Testis (tissue), 3 donors: ENCODE results near the gene SLC8B1. TPM values are rescaled to one million over a fixed set of nuclear protein-coding genes. Genes with fewer than 3 reads are reported as not detected.

Source experiments
- DNase-seq: peaks from one replicate; pipeline ENCODE4 v3.0.0-alpha.2; 2019
- H3K27ac ChIP-seq, 2 donors: fragments of 200-600 bp; sonication (generic); one replicate each; pipeline ENCODE4 v1.5.1; 2019
- H3K27me3 ChIP-seq: fragments of 200-600 bp; sonication (generic); one replicate; pipeline ENCODE4 v1.5.1; 2019
- H3K36me3 ChIP-seq: fragments of 200-600 bp; sonication (generic); one replicate; pipeline ENCODE4 v1.5.1; 2017; ENCODE audit warnings: low read depth; ENCODE audit errors: missing control alignments
- H3K4me1 ChIP-seq: fragments of 200-600 bp; sonication (generic); one replicate; pipeline ENCODE4 v1.5.1; 2019
- H3K4me3 ChIP-seq, 2 donors: fragments of 200-600 bp; sonication (generic); one replicate each; pipeline ENCODE4 v1.5.1; 2017 to 2019
- H3K9me3 ChIP-seq: fragments of 200-600 bp; sonication (generic); one replicate; pipeline ENCODE4 v1.5.1; 2017
- POLR2A ChIP-seq: fragments of 450-650 bp; IDR thresholded peaks from one replicate; pipeline ENCODE4 v1.6.1; 2017; ENCODE audit warnings: antibody characterized with exemption, mild to moderate bottlenecking, moderate library complexity
- WGBS, 2 donors: methylation state at CpG; one replicate each; pipeline ENCODE4 v1.1.5; 2018; 5-methylcytosine and 5-hydroxymethylcytosine counted together
- intact Hi-C: fragments of 100-400 bp; cut with DNase I; formaldehyde crosslinking; loops from one replicate; pipeline ENCODE4 v1.15.1; 2023; ENCODE audit warnings: low total_unique reads
- polyA plus RNA-seq: library from polyadenylated mRNA; stranded (reverse); fragments of 350-450 nt; fragmentation: Illumina TruSeq; extraction: RNeasy Lipid Tissue Mini Kit (QIAGEN cat#74804); gene quantifications from one replicate; pipeline ENCODE4 v1.2.3, GENCODE V29; 2014; ENCODE audit warnings: low read depth, low replicate concordance; ENCODE audit not compliant: insufficient read depth
- total RNA-seq, 2 donors: library from RNA; depleted of rRNA; stranded (reverse); fragments of >200 nt; gene quantifications; one replicate each; pipeline ENCODE4 v1.2.3, GENCODE V29; 2016
- TF ChIP-seq, protein P1 (sequence below), 3 experiments: fragments of 450-650 bp in 2 of 3; fragments of 200-600 bp in 1 of 3; sonication (generic) in 1 of 3; IDR thresholded peaks; one replicate each; pipeline ENCODE4 v1.5.1; 2016 to 2019; ENCODE audit warnings: antibody characterized with exemption in 3 of 3, mild to moderate bottlenecking in 2 of 3, moderate library complexity in 1 of 3

The SLC8B1 gene
- total and polyA plus RNA-seq, 3 donors from 2014 or later, result 41.2 to 88.3 (median 78.0) TPM

GRCh38 chr12:113365639-113366395 is 30.9 kb upstream of the SLC8B1 start:
- Histone ChIP-seq H3K36me3 (no peaks in the 10 kb centered on the region), H3K27me3 (no peaks in the 10 kb centered on the region), H3K4me1 (peaks cover 8% of the 10 kb centered on the region), H3K27ac (peak overlapping the region in 1 of 2 donors; percentile 37), H3K4me3 (no peak overlapping the region), H3K9me3 (no peaks in the 10 kb centered on the region)
- no peak for TF ChIP-seq POLR2A
- TF ChIP-seq, protein P1, sequence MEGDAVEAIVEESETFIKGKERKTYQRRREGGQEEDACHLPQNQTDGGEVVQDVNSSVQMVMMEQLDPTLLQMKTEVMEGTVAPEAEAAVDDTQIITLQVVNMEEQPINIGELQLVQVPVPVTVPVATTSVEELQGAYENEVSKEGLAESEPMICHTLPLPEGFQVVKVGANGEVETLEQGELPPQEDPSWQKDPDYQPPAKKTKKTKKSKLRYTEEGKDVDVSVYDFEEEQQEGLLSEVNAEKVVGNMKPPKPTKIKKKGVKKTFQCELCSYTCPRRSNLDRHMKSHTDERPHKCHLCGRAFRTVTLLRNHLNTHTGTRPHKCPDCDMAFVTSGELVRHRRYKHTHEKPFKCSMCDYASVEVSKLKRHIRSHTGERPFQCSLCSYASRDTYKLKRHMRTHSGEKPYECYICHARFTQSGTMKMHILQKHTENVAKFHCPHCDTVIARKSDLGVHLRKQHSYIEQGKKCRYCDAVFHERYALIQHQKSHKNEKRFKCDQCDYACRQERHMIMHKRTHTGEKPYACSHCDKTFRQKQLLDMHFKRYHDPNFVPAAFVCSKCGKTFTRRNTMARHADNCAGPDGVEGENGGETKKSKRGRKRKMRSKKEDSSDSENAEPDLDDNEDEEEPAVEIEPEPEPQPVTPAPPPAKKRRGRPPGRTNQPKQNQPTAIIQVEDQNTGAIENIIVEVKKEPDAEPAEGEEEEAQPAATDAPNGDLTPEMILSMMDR (IDR thresholded peaks at IDR 0.05), result no peak
- intact Hi-C loops, result no loop called here
- WGBS, 2 donors, result 38 to 48% methylated on average over 7 of the region's 7 CpGs
- DNase-seq, result peak; percentile 39

DNA sequence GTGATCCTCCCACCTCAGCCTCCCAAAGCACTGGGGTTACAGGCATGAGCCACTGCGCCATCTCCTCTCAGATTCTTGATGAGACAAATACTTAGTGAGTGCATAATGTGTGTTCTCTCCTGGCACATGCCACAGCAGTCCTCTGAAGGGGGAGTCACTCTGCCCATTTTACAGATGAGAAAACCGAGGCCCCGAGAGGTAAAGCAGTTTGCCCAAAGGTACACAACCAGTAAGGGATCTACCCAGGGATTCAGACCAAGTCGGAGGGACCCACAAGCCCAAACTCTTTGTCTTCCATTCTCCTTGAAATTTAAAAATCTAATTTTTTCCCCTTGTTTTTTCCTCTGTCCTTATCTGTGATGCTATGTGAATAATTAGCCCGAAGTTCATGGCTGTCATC is 29.8 kb upstream of the SLC8B1 start:
- intact Hi-C loops, result no loop called here
- peaks cover 15% of the 10 kb centered on the region for H3K4me1 ChIP-seq
- H3K4me3 ChIP-seq, result no peak overlapping the region
- WGBS, 2 donors, result 91 to 92% methylated on average over 5 of the region's 5 CpGs
- no peaks in the 10 kb centered on the region for H3K36me3 ChIP-seq
- no peaks in the 10 kb centered on the region for H3K27me3 ChIP-seq
- DNase-seq, result no peak
- TF ChIP-seq POLR2A, result no peak
- TF ChIP-seq, protein P1 (IDR thresholded peaks at IDR 0.05), result no peak
- no peak overlapping the region for H3K27ac ChIP-seq
- no peaks in the 10 kb centered on the region for H3K9me3 ChIP-seq

DNA sequence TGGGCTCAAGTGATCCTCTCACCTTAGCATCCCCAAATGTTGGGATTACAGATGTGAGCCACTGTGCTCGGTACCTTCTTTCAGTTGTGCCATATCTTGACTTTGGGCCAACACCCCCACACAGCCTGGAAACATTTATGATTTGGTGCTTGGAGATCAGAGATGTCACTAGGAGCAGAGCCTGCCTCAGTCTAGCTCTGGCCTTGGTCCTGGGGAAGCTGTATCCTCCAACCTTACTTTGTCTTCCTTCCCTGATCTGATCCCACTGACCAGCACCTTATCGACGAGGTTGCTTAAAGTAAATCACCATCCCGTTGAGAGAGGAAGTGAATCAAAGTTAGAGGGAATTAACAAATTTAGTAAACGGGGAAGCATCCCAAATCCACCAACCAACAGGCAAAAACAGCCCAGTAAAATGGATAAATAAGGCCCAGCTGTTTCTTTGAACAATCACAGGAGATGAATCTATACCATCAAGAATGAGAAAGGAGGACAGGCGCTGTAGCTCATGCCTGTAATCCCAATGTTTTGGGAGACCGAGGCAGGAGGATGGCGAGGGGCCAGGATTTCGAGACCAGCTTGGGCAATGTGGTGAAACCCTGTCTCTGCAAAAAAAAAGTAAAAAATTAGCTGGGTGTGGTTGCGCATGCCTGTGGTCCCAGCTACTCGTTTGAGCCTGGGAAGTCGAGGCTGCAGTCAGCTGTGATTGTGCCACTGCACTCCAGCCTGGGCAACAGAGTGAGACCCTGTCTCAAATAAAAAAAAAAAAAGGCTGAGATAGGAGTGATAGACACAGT is 26.9 kb upstream of the SLC8B1 start:
- no peak for DNase-seq
- TF ChIP-seq POLR2A, result no peak
- TF ChIP-seq, protein P1 (IDR thresholded peaks at IDR 0.05), result no peak
- H3K9me3 ChIP-seq, result no peaks in the 10 kb centered on the region
- no peaks in the 10 kb centered on the region for H3K36me3 ChIP-seq
- intact Hi-C loops, result no loop called here
- H3K4me1 ChIP-seq, result peaks cover 26% of the 10 kb centered on the region
- no peaks in the 10 kb centered on the region for H3K27me3 ChIP-seq
- H3K27ac ChIP-seq, result peak overlapping the region in 1 of 2 donors; percentile 41
- no peak overlapping the region for H3K4me3 ChIP-seq
- WGBS, 2 donors, result 70 to 77% methylated on average over 12 of the region's 12 CpGs

GRCh38 chr12:113359939-113360748 is 25.2 kb upstream of the SLC8B1 start:
- Histone ChIP-seq H3K4me3 (no peak overlapping the region), H3K36me3 (no peaks in the 10 kb centered on the region), H3K27me3 (no peaks in the 10 kb centered on the region), H3K27ac (peak overlapping the region in 1 of 2 donors; percentile 88), H3K4me1 (peaks cover 33% of the 10 kb centered on the region), H3K9me3 (no peaks in the 10 kb centered on the region)
- 61 to 62% methylated on average over 8 to 9 of the region's 9 CpGs for WGBS, 2 donors
- peak; percentile 29 for DNase-seq
- TF ChIP-seq, protein P1 (IDR thresholded peaks at IDR 0.05), result no peak
- TF ChIP-seq POLR2A, result no peak
- intact Hi-C loops, result no loop called here
